D721Med (cell line): ENCODE data around the gene MYLK3.

Source experiments
- DNase-seq: peaks from one replicate; pipeline ENCODE4 v3.0.0; 2011; ENCODE audit warnings: low spot score; ENCODE audit not compliant: insufficient read length
- FAIRE-seq: peaks from 2 replicates; lab custom pipeline; 2011; peaks lifted over from hg19 to GRCh38; lab: Jason Lieb, UNC
- CTCF ChIP-seq: IDR thresholded peaks from 2 replicates; pipeline ENCODE4 v1.5.1; 2012; ENCODE audit warnings: mild to moderate bottlenecking, control low read depth; ENCODE audit not compliant: insufficient read depth; ENCODE audit errors: missing control alignments

The MYLK3 gene

GRCh38 chr16:46775214-46775613 is 27.1 kb upstream of the MYLK3 start:
- no peak for TF ChIP-seq CTCF
- FAIRE-seq, result no peak
- DNase-seq, result no peak

GRCh38 chr16:46774743-46775177 is 26.6 kb upstream of the MYLK3 start:
- DNase-seq (no peak), FAIRE-seq (no peak)
- TF ChIP-seq CTCF, result no peak

- DNase-seq (no peak), FAIRE-seq (no peak)
- no peak for TF ChIP-seq CTCF
Measured at GRCh38 chr16:46772463-46772862, 24.3 kb upstream of the MYLK3 start.

- no peak for DNase-seq
- FAIRE-seq, result no peak
- no peak for TF ChIP-seq CTCF
Measured at GRCh38 chr16:46768809-46769208, 20.7 kb upstream of the MYLK3 start.

- FAIRE-seq, result no peak
- DNase-seq, result no peak
- no peak for TF ChIP-seq CTCF
Measured at GRCh38 chr16:46765050-46765449, 16.9 kb upstream of the MYLK3 start.

GRCh38 chr16:46763147-46763546 is 15.0 kb upstream of the MYLK3 start:
- no peak for DNase-seq
- TF ChIP-seq CTCF, result no peak
- no peak for FAIRE-seq

GRCh38 chr16:46762583-46762982 is 14.4 kb upstream of the MYLK3 start:
- FAIRE-seq (no peak), DNase-seq (no peak)
- TF ChIP-seq CTCF, result no peak
